Kasumi-1 (cell line): Measurements from ENCODE around the gene LRRC8A.
"Not testable (repeated sequence)": the region's sequence is repeated elsewhere in the genome, so short reads cannot be mapped to it uniquely, and the experiment has no call there.

ENCODE experiments used
- DNase-seq, 2 experiments: peaks; one replicate each; lab custom pipeline; 2025; lab: John Stamatoyannopoulos, UW

Gene LRRC8A

DNA sequence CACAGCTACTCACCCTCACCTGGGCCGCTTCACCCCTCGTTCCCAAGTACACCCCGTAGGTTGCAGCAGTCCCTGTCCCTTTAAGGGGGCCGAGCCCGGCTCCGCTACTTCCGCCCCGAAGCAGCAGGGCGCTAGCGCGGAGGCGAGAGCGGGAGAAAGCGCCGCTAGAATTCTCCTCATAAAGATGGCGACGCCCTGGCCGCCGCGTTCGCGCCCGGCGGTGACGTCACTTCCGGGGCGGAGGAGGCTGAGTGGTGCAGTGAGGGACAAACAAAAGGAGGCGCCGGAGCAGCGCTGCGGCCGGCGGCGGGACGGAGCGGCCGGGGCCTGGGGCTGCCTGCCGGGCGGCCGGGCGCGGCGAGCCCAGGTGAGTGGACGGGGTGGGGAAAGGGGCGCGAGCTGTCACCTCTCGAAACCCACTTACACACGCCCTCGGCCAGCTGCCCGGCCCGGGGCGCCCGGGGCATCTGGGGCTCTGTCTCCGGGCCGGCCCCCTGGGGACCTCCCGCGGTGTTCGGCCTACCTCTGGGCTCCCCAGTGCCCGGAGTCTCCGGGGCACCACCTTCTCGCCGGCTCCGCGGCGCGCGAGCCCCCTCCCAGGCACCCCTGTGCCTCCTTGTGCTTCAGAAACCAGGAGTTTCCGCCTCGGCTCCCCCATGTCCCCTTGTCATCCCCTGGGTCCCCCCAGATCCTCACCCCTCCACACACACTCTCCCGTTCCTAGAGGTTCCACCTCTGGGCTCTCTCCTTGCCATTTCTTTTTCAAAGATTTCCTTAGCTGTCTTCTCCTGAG is at the start of gene LRRC8A, which contains the start of gene KYAT1:
LRRC8A (plus strand) TSS at position 250 of the 793 bp plus-strand sequence. CDS start 25,032 bp downstream, outside the sequence.
KYAT1 (minus strand) TSS at position 67 of the 793 bp plus-strand sequence. CDS start 36,545 bp downstream, outside the sequence.
- DNase-seq = peak; percentile 95

DNA sequence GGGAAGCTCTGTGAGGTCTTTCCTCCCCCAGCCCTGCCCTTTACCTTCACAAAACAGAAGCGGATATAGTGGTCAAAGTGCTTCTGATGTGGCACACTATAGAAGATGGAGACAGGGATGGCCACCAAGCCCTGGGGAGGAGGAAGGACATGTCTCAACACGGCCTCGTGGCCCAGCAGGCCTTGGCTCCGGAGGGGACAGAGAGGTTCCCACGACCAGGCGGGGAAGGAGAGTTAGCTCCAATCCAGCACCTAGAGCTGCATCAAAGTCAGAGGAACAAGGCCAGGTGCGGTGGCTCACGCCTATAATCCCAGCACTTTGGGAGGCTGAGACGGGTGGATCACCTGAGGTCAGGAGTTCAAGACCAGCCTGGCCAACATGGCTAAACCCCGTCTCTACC is 48.2 kb upstream of the LRRC8A start:
- no peak for DNase-seq

DNA sequence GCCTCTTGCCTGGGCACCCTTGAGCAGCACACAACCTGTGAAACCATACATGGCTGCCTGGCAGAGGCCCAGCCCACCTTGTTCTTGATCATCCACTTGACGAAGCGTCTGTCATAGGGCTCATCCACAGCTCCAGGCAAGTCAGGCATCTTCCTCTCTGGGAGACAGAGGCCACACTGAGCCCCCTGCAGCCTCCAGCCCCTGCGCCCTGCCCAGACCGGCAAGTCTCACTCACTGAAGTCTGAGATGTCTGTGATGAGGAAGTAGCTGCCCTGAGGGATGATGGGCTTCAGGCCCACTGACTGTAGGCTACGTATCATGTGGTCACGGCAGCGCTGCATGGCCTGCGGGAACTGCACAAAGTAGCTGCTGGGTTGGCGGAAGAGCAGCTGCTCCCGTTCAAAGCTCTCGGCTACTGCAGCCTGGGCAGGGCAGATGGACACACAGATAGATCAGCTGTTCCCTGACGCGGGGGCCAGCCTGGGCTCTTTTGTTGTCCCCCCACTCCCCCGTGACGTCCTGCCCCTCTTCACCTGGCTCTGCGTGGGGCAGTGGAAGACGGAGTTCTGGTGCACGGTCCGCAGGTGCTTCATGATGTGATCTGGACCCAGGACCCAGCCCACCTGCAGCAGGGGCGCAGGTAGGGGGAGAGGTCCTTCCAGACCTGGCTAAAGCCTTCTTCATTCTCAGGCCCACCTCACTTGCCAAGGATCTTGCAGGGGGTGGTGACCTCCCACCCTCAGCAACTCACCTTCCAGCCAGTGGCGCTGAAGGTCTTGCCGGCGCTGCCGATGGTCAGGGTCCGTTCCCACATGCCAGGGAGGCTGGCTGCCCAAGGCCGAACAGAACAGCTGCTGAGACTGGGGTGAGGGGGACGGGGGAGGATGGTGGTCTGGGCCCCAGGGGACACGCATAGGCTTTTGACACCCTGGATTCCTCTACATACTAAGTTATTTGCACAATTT is 46.4 kb upstream of the LRRC8A start:
- no peak for DNase-seq

DNA sequence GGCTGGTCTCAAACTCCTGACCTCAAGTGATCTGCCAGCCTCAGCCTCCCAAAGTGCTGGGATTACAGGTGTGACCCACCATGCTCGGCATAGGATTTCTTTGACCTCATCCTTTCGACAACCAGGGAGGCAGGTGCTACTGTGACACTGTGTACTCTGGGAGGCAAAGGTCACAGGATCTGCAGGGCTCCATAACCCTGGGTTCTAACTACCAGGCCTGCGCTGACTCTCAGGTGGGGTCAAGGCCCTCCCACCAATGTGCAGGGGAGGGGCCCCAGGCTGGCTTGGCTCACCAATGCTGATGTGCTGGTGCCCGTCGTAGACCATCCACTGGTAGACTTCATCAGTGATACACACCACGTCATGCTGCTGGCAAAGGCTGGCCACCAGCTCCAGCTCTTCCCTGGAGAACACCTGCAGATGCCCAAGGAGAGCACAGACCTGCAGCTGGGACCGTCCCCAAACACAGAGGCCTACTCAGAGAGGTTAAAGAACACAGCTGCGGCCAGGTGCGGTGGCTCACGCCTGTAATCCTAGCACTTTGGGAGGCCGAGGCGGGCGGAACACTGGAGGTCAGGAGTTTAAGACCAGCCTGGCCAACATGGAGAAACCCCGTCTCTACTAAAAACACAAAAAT is 45.3 kb upstream of the LRRC8A start:
- DNase-seq = no peak

DNA sequence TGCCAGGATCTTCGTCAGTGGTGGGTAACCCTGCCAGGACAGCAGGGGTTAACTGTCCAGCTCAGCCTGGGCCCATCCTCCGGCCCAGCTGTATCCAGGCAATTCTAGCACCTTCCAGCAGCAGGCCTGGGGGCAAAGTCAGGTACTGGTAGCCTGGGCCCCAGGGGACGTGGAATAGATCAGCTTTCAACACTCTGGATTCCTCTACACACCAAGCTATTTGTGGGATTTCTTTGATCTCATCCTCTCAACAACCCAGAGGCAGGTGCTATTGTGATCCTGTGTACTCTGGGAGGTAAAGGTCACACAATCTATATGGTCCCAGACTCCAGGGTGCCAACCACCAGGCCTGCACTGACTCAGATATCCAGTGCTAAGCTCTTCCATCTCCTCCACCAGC is 43.6 kb upstream of the LRRC8A start:
- DNase-seq = no peak

DNA sequence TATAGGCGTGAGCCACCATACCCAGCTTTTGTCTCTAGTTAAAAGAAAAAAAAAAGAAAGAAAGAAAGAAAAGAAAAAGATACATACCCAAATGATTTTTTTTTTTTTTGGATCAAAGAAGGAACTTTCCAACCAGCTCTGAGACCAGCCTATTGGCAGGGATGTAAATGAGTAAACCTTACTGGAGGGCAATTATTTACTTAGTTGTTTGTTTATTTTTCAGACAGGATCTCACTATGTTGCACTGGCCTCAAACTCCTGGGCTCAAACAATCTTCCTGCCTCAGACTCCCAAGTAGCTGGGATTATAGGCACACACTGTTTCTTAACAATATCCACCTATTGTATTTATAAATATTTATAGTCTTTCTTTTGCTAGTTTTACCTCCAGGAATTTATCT is 41.4 kb upstream of the LRRC8A start:
- no peak for DNase-seq

DNA sequence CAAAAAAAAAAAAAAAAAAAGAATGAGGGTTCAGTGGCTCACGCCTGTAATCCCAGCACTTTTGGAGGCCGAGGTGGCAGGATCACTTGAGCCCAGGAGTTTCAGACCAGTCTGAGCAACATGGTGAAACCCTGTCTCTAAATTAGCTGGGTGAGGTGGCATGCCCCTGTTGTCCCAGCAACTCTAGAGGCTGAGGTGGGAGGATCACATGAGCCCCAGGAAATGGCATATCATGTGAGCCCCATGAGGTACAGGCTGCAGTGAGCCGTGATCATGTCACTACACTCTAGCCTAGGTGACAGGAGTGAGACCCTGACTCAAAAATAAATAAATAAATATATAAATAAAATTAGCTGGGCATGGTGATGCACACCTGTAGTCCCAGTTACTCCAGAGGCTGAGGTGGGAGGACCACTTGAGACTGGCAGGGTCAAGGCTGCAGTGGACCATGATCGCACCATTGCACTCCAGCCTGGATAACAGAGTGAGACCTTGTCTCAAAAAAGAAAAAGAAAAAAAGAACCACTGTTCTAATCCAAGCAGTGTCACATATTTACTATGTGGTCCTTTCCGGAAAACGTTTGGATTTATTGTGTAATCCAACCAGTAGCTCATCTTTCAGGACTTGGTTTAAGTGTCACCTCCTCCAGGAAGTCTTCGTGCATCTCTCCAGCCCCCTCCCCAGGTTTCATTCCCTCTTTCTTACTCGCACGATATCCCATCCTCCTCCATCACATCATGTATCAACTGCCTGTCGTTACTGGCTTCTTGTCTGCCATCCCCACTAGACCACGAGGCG is 40.0 kb upstream of the LRRC8A start:
- DNase-seq = no peak

DNA sequence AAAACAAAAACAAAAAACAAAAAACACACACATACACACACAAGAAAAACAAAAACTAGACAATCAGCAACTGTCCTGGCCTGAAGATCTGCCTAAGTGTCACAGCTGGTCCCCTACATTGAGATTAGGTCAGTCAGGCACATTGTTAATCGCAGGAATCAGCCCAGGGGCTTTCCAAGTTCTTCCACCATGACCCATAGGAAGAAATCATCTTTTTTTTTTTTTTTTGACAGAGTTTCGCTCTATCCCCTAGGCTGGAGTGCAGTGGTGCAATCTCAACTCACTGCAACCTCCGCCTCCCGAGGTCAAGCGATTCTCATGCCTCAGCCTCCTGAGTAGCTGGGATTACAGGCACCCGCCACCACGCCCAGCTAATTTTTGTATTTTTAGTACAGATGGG is 38.8 kb upstream of the LRRC8A start:
- DNase-seq = not testable (repeated sequence)

DNA sequence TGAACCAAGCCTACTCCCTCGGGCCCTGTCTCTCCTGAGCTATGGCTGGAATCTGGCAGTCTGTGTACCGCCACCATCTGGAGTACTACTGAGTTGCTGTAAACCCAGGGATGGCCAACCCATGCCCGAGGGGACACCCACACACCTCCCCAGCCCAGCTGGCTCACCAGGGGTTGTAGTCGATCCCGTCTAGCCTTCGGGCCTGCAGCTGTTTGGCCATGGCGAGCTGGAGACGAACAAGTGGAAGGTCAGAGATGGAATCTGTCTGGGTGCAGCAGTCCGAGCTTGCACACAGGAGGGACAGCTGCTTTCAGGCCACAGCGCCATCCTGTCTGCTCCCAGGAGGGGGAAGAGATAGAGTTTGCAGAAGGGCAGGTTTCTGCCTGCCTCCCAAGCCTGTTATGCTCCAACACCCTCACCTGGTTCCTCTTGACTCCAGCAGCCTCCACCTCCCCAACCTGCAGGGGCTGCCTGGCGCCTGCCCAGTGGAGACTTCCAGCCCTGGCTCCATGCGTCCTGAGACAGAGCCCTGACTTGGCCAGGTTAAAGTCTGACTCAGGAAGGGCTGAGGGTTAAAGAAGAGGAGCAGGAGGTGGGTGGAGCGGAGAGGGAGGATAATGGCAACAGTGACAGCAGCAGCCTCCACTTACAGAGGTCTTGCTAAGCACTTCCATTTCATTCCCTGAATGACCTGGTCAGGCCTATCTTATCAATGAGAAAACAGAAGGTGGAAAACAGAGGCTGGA is 36.6 kb upstream of the LRRC8A start:
- no peak for DNase-seq

DNA sequence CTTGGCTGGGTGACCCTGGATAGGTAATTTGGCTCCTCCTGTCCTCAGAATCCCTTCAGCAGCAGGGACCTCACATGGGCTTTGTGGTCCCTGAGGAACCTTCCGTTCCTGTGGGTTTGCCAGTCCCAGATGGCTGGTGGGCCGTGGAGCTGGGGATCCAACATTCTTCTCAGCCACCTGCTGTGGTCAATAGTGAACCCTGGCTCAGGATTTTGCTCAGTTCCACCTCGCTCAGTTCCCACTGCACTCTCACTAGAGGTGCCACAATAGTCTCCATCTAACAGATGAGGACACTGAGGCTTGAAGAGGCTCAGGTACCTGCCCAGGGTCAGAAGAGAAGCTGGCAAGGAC is 35.3 kb upstream of the LRRC8A start:
- DNase-seq = no peak

DNA sequence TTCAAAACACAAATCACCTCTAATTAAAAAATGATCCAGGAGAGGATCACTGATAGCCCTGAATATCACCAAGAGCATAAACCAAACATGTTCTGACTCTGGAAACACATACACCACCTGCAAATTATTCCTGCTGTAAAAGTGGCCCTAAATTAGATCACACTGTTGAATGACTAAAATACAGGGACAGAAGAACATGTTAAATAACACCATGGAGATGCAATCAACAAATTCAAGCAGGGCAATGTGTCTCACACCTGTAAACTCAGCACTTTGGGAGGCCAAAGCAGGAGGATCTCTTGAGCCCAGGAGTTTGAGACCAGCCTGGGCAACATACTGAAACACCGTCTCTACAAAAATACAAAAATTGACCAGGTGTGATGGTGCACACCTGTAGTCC is 34.1 kb upstream of the LRRC8A start:
- no peak for DNase-seq

DNA sequence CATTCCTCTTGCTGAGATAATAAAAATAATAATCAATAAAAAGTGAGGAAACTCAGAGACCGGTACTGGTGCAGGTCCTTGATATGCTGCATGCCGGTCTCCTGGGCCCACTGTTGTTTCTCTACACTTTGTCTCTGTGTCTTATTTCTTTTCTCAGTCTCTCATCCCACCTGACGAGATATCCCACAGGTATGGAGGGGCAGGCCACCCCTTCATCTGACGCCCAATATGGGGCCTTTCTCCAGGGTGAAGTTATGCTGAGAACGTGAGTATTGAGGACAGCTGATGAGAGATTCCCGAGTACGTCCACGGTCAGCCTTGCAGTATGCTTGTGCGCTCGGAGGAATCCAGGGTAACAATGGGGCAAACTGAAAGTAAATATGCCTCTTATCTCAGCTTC is 30.9 kb upstream of the LRRC8A start:
- DNase-seq = not testable (repeated sequence)

DNA sequence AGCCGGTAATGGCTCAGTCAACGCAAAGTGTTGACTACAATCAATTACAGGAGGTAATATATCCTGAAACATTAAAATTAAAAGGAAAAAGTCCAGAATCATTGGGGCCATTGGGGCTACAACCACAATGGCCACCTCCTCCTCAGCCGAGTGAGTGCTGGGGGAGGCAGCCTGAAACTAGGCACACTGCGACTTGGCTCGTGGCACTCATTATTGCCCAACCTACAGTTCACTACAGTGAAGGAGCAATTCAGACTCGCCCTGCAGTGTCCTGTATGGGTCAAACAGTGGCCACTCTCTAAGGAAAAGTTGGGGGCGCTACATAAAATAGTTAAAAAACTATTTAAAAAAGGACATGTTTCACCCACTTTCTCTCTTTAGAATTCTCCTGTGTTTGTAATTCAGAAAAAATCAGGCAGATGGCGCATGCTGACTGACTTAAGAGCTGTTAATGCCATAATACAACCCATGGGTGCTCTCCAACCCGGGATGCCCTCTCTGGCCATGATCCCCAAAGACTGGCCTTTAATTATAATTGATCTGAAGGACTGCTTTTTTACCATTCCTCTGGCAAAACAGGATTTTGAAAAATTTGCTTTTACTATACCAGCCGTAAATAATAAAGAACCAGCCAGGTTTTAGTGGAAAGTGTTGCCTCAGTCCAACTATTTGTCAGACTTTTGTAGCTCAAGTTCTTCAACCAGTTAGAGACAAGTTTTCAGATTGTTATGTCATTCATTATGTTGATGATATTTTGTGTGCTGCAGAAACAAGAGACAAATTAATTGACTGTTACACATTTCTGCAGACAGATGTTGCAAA is 29.9 kb upstream of the LRRC8A start:
- peak; percentile 44 to 71 for DNase-seq

DNA sequence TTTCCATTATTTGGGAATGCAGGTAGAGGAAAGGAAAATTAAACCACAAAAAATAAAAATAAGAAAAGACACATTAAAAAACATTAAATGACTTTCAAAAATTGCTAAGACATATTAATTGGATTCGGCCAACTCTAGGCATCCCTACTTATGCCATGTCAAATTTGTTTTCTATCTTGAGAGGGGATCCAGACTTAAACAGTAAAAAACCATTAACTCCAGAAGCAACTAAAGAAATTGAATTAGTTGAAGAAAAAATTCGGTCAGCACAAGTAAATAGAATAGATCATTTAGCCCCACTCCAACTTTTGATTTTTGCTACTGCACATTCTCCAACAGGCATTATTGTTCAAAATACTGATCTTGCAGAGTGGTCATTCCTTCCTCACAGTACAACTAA is 29.3 kb upstream of the LRRC8A start:
- DNase-seq = not testable (repeated sequence)

DNA sequence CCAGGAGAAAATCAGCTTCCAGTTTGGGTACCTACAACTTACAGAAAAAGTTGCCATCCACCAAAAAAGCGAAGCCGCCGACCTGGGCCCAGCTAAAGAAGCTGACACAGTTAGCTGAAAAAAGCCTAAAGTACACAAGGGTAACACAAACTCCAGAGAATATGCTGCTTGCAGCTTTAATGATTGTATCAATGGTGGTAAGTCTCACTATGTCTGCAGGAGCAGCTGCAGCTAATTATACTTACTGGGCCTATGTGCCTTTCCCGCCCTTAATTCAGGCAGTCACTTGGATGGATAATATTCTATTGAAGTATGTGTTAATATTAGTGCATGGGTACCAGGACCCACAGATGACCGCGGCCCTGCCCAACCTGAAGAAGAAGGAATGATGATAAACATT is 27.5 kb upstream of the LRRC8A start:
- not testable (repeated sequence) for DNase-seq

DNA sequence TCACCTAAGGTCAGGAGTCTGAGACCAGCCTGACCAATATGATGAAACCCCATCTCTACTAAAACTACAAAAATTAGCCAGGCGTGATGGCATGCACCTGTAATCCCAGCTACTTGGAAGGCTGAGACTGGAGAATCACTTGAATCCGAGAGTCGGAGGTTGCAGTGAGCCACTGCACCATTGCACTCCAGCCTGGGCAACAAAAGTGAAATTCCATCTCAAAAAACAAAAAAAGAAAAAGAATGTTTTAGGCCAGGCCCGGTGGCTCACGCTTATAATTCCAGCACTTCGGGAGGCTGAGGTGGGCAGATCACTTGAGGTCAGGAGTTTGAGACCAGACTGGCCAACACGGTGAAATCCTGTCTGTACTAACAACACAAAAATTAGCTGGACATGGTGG is 23.5 kb upstream of the LRRC8A start:
- not testable (repeated sequence) for DNase-seq

DNA sequence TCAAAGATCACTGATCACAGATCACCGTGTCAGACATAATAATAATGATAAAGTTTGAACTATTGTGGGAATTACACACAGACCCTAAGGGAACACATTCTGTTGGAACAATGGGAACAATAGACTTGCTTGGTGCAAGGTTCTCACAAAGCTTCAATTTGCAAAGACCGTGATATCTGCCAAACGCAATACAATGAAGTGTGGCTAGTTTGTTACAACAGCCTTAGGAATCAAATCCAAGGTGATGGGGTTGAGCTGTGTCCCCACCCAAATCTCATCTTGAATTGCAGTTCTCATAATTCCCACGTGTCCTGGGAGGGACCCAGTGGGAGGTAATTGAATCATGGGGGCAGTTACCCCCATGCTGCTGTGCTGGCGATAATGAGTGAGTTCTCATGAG is 21.0 kb upstream of the LRRC8A start:
- DNase-seq = no peak

DNA sequence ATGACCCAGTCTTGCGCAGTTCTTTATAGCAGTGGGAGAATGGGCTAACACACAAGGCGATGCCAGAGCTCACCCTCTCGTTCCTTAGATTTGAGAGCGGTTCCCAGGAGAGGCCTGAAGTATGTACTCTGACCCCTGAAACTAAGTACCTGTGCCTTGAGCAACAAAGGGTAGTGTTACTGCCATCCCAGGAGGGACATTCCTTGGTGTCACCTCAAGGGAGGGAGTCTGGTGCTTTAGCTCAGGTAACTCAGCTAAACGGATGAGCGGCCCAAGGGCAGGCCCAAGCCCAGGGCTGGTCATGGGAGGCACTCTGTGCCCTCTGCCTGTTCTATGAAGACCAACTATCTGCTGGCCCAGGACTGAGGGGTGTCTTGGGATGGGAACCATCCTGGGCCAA is 20.4 kb upstream of the LRRC8A start:
- DNase-seq = no peak

DNA sequence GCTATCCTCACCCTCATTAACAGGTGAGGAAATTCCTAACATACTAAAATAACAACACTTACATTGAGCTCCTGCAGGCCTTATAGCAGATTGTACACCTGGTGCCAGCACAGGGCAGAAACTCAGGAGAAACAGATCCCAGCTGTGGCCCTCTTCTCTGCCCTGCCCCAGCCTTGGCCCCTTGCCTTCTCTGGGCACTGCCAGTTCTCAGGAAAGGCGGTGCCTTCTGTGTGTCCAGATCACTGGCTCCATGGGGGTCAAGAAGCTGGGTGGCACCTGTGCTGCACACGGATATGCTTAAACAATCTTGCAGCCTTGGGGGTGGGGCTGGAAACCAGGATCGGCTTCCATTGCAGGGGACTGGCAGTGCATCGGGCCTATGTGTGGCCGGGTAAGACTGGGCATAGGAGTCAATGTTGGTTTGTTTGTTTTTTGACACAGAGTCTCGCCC is 19.5 kb upstream of the LRRC8A start:
- DNase-seq = no peak

DNA sequence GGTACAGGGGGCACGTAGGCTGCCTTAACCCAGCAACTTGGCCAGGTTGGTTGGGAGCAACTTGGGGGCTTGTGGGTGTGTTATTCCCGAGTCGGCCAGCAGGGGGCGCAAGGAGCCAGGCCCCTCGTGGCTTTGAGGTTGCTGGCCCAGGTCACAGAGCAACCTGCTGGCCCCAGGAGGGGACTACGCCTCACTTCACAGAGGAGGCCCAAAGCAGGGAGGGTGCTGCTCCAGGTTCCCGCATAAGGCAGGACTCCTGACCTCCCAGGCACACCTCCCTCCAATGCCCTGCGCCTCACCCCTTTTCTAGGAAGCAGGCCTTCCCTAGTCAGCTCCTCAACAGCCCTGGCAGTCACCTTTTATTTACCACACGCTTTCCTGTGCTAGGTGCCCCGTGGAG is 18.3 kb upstream of the LRRC8A start:
- DNase-seq = peak; percentile 51 to 63
